Activated T-cell treated with anti-CD3 and anti-CD28 coated beads, Interleukin-2, amount 50 U/mL, for 24 hours (primary cell): ENCODE data around the gene KCNB1.
"Not testable (repeated sequence)": the region's sequence is repeated elsewhere in the genome, so short reads cannot be mapped to it uniquely, and the experiment has no call there.

ENCODE experiments used
- DNase-seq: peaks from one replicate; pipeline ENCODE4 v3.0.0-alpha.2; 2020
- H3K27ac Mint-ChIP-seq: 2 replicates; pipeline ENCODE4 v1.8.0; 2020; ENCODE audit warnings: mild to moderate bottlenecking, mixed read lengths
- H3K27me3 Mint-ChIP-seq: 2 replicates; pipeline ENCODE4 v1.8.0; 2020; ENCODE audit warnings: mixed read lengths
- H3K36me3 Mint-ChIP-seq: 2 replicates; pipeline ENCODE4 v1.8.0; 2020; ENCODE audit warnings: low read depth, mixed read lengths
- H3K4me1 Mint-ChIP-seq: 2 replicates; pipeline ENCODE4 v1.8.0; 2020; ENCODE audit warnings: low read depth, mixed read lengths
- H3K4me3 Mint-ChIP-seq: 2 replicates; pipeline ENCODE4 v1.8.0; 2020; ENCODE audit warnings: mild to moderate bottlenecking, moderate library complexity, mixed read lengths
- H3K9me3 Mint-ChIP-seq: 2 replicates; pipeline ENCODE4 v1.8.0; 2020; ENCODE audit warnings: mixed read lengths

The KCNB1 gene

DNA sequence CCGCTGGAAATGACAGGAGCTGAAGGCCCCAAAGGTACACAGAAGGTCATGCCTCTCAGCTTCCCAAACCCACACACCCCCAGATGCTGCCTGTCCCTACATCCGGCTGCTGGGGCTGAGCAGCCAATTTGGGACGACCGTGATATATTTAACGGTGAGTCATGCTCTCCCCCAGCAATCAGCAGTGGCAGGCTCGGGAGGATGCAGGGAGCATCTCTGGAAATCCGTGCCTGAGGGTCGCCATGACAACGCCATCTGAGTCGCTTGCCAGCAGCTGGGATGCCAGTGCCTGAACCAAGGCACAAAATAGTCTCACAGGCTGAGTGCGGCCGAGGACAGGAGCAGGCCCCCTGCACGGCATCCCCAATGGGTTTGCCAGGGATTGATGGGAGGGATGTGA, 57.9 kb downstream of the KCNB1 start:
- no peaks in the 10 kb centered on the region for H3K9me3 Mint-ChIP-seq
- H3K27me3 Mint-ChIP-seq: peaks cover 32% of the 10 kb centered on the region
- H3K4me1 Mint-ChIP-seq: no peaks in the 10 kb centered on the region
- H3K27ac Mint-ChIP-seq: no peak overlapping the region
- no peak overlapping the region for H3K4me3 Mint-ChIP-seq
- H3K36me3 Mint-ChIP-seq: no peaks in the 10 kb centered on the region
- no peak for DNase-seq

DNA sequence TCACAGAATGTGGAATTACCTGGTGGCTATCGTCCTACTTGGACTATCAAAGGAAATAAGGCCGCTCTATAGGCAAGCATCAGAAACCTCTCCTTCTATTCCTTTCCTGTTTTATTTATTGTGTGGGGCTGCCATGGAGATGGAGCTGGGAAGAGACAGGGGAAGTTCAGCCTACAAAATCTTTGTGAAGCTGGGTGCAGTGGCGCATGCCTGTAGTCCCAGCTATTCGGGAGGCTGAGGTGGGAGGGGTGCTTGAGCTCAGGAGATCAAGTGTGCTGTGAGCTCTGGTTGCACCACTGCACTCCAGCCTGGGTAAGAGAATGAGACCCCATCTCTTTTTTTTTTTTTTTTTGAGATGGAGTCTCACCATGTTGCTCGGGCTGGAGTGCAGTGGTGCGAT, 60.3 kb downstream of the KCNB1 start:
- H3K4me3 Mint-ChIP-seq: no peak overlapping the region
- no peak for DNase-seq
- no peaks in the 10 kb centered on the region for H3K9me3 Mint-ChIP-seq
- no peaks in the 10 kb centered on the region for H3K36me3 Mint-ChIP-seq
- H3K27me3 Mint-ChIP-seq: peaks cover 20% of the 10 kb centered on the region
- H3K4me1 Mint-ChIP-seq: no peaks in the 10 kb centered on the region
- no peak overlapping the region for H3K27ac Mint-ChIP-seq

DNA sequence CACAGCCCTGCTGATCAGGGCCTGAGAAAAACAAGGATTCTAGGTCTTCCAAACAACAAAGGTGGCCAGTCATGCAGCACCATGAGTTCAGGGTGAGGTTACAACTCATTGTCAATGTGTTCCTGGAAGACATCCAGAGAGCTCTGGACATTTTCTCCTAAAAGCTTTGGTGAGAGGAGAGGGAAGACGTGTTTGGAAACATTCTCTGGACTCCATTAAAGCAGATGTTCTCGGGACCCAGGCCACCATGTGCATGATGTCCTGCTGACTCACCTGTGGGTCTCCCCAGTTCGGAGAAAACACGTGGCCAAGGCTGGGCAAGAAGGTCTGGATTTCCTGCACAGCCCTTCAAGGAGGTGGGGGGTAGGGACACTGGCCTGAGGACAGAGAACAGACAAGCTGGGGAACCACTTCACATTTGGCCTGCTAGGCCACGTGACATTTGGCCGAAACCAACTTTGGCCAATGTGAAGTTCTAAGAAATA, 61.6 kb downstream of the KCNB1 start:
- H3K36me3 Mint-ChIP-seq: no peaks in the 10 kb centered on the region
- no peaks in the 10 kb centered on the region for H3K9me3 Mint-ChIP-seq
- DNase-seq: no peak
- H3K4me1 Mint-ChIP-seq: no peaks in the 10 kb centered on the region
- no peak overlapping the region for H3K4me3 Mint-ChIP-seq
- peaks cover 17% of the 10 kb centered on the region for H3K27me3 Mint-ChIP-seq
- no peak overlapping the region for H3K27ac Mint-ChIP-seq

DNA sequence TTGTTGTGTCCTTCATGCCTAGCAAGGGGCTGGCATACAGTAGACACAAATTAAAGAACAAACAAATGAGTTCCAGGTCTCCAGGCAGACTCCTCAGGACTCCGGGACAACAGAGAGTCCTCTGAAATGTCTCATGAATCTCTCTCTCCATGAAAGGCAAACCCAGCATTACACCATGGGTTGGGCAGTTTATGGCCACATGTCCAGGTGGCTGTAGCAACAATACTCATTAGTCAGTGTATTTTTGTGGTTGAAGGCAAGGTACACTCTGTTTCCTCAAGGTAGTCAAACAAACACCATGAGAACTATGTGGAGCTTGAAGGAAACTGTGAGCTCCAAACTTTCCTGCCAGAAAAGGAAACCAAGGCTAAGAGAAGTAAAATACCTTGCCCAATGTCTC, 62.2 kb downstream of the KCNB1 start:
- Mint-ChIP-seq H3K27me3 (peaks cover 20% of the 10 kb centered on the region), H3K27ac (no peak overlapping the region), H3K9me3 (no peaks in the 10 kb centered on the region), H3K4me3 (no peak overlapping the region), H3K36me3 (no peaks in the 10 kb centered on the region), H3K4me1 (no peaks in the 10 kb centered on the region)
- DNase-seq: no peak

DNA sequence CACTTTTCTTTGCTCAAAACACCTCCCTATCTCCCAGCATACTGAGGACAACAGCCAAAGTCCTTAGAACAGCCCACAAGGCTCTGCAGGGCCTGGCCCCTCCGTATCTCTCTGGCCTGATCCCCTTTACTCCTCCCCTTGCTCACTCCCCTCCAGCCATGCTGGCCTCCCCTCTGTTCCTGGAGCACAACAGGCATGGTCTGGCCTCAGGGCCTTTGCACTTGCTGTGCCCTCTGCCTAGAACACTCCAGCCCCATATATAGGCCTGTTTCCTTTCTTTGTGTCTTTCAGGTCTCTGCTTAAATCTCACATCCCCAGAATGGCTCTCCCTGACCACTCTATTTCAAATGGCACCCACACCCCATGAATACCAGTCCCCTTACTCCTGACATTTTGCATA, 62.7 kb downstream of the KCNB1 start:
- peaks cover 23% of the 10 kb centered on the region for H3K27me3 Mint-ChIP-seq
- H3K36me3 Mint-ChIP-seq: no peaks in the 10 kb centered on the region
- no peaks in the 10 kb centered on the region for H3K9me3 Mint-ChIP-seq
- no peak for DNase-seq
- H3K27ac Mint-ChIP-seq: no peak overlapping the region
- H3K4me3 Mint-ChIP-seq: no peak overlapping the region
- H3K4me1 Mint-ChIP-seq: no peaks in the 10 kb centered on the region

DNA sequence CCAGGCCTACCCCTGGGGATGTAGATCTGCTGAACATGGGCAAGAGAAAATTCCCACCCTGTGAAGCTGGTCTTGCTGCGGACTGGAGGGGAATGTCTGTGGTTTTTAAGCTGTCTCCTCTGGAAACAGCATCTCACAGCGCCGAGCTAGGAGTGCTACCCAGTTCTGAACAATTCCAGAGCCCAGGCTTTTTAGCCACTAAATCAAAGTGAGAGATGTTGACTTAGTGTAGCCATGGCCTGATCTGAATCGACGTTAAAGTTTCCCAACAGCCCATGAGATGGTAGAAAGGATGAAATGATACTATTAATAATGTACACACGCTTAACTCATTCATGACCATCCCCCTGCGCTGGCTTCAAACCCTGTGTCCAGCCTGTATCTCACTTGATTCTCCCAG, 63.7 kb downstream of the KCNB1 start:
- DNase-seq: no peak
- Mint-ChIP-seq H3K27me3 (peaks cover 24% of the 10 kb centered on the region), H3K27ac (no peak overlapping the region), H3K4me1 (no peaks in the 10 kb centered on the region), H3K9me3 (no peaks in the 10 kb centered on the region), H3K4me3 (no peak overlapping the region), H3K36me3 (no peaks in the 10 kb centered on the region)

DNA sequence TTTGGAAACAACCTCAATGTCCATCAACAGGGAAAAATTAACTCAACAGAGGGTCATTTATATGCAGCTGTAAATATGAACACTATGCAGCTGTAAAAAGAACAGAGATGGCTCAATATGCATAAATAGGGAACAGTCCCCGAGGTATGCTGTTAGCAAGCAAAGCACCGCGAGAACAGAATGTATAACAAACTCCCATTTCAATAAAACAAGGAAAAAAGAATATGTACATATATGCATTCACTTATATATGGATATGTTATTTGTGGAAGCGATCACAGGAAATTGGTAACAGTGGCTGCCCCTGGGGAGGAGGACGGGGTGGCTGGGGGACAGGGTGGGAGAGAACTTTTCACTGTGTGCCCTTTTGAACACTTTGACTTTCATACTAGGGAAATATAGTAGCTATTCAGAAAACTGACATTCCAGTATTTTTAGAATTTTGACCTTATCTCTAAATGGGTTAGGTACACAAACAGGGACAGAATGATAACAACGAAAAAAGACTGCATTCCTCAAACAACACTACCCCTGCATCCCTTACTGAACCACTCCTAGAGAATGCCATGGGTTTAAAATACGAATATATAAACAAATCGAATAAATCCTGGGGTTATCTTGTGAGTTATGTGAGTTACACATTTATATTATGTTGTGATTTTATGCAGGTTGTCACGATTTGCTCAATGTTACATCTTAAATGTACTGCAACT, 64.5 kb downstream of the KCNB1 start:
- no peaks in the 10 kb centered on the region for H3K4me1 Mint-ChIP-seq
- H3K4me3 Mint-ChIP-seq: no peak overlapping the region
- peaks cover 29% of the 10 kb centered on the region for H3K27me3 Mint-ChIP-seq
- no peaks in the 10 kb centered on the region for H3K9me3 Mint-ChIP-seq
- no peaks in the 10 kb centered on the region for H3K36me3 Mint-ChIP-seq
- H3K27ac Mint-ChIP-seq: no peak overlapping the region
- DNase-seq: no peak

DNA sequence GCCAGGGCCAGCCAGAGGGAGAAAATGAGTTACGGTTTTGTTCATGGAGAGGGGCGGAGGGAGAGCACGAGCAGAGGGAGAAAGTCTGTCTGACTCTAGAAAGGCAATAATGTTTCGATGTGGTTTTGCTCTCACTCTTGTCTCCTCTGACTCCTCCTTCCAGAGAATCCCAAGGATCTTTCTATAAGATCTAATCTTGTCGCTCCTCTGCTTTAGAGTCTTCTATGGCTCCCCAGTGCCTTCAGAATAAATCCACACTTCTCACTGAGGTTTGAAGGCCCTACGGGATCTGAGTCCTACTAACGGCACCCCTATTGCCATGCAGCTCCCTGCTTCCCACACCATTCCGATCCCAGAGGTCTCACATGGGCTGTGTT, 66.8 kb downstream of the KCNB1 start:
- Mint-ChIP-seq H3K9me3 (no peaks in the 10 kb centered on the region), H3K4me1 (no peaks in the 10 kb centered on the region), H3K27ac (no peak overlapping the region), H3K4me3 (no peak overlapping the region), H3K36me3 (no peaks in the 10 kb centered on the region), H3K27me3 (peaks cover 24% of the 10 kb centered on the region)
- DNase-seq: no peak

DNA sequence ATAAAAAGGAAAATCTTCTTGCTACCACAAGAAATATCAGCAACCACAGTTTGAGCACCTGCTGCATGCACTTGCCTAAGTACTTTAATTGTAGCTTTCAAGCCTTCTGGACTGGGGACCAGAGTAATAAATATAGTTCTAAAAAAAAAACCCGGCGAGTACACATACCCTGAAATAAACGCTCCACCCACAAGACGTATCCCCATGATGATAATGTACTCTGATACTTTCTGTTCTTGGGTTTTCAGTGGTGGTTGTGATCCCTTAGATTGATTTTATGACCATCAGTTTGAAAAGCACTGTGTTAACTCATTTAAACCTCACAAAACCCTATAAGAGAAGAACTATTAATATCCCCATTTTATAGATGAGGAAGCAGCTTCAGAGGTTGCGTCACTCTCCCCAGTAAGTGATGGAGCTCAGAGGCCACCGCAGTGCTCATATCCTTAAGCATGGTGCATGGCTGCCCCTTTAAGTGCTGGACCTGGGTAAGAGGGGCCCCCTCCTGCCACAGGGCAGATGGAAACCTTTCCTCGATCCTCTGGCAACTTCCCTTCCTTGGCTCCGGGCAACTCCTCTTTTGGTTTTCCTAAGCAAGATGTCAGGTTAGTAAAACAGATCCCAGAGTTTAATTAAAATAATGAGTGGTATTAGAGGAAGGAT, 67.3 kb downstream of the KCNB1 start:
- H3K4me1 Mint-ChIP-seq: no peaks in the 10 kb centered on the region
- no peak overlapping the region for H3K4me3 Mint-ChIP-seq
- DNase-seq: no peak
- no peak overlapping the region for H3K27ac Mint-ChIP-seq
- H3K9me3 Mint-ChIP-seq: no peaks in the 10 kb centered on the region
- H3K36me3 Mint-ChIP-seq: no peaks in the 10 kb centered on the region
- peaks cover 24% of the 10 kb centered on the region for H3K27me3 Mint-ChIP-seq

DNA sequence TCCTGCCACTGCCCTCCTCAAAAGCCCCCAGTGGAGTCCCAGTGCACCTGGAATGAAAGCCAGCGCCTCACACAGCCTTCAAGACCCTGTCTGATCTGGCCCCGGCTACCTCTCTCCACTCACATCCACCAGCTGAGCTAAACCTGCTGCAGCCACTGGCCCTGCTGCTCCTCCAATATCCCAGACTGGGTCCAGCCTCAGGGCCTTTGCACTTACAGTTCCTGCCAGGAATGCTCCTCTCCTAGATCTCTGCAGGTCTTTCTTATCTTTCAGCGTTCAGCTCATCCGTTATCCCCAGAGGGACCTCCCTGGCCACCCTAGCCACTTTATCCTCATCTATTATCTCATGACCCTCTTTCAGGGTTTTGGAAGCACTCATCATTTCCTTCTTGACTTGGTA, 68.8 kb downstream of the KCNB1 start:
- Mint-ChIP-seq H3K36me3 (no peaks in the 10 kb centered on the region), H3K4me3 (no peak overlapping the region), H3K4me1 (no peaks in the 10 kb centered on the region), H3K27ac (no peak overlapping the region), H3K9me3 (no peaks in the 10 kb centered on the region), H3K27me3 (peaks cover 24% of the 10 kb centered on the region)
- no peak for DNase-seq

DNA sequence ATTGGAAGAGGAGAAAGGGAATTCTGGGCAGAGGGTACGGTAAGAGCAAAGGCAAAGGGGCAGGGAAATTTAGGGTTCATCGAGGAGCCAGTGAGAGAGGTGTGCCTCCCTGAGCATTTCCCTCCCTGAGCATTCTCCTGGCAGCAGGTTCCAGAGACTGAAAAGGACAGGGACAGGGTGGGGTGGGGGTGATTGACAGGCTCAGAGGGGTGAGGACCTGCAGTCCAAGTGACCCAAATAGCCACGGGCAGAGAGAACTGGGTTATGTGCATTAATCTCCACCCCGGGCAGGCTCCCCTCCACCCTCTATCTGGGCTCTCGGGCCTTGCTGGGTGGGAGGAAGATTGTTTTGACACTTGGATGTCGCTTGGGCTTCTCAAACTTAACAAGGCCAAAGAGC, 69.5 kb downstream of the KCNB1 start:
- Mint-ChIP-seq H3K27me3 (peaks cover 28% of the 10 kb centered on the region), H3K36me3 (no peaks in the 10 kb centered on the region), H3K4me3 (no peak overlapping the region), H3K27ac (no peak overlapping the region), H3K4me1 (no peaks in the 10 kb centered on the region), H3K9me3 (no peaks in the 10 kb centered on the region)
- DNase-seq: no peak

DNA sequence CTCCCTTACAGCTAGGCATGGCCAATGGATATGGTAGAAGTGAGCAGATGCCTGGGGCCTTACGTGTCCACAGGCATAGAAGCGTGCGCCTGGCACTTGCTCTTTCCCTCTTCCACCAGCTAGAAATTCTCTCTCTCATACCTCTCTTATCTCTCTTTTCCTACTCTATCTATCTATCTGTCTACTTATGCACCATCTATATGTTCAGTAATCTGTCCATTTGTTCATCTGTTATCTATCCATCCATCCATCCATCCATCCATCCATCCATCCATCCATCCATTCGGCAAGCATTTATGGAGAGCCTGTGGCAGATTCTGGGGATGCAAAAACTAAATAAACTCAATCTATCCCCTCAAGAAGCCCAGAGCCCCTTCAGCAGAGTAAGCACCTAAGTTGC, 70.2 kb downstream of the KCNB1 start:
- no peak for DNase-seq
- no peaks in the 10 kb centered on the region for H3K36me3 Mint-ChIP-seq
- H3K27ac Mint-ChIP-seq: no peak overlapping the region
- no peak overlapping the region for H3K4me3 Mint-ChIP-seq
- no peaks in the 10 kb centered on the region for H3K4me1 Mint-ChIP-seq
- no peaks in the 10 kb centered on the region for H3K9me3 Mint-ChIP-seq
- peaks cover 28% of the 10 kb centered on the region for H3K27me3 Mint-ChIP-seq

DNA sequence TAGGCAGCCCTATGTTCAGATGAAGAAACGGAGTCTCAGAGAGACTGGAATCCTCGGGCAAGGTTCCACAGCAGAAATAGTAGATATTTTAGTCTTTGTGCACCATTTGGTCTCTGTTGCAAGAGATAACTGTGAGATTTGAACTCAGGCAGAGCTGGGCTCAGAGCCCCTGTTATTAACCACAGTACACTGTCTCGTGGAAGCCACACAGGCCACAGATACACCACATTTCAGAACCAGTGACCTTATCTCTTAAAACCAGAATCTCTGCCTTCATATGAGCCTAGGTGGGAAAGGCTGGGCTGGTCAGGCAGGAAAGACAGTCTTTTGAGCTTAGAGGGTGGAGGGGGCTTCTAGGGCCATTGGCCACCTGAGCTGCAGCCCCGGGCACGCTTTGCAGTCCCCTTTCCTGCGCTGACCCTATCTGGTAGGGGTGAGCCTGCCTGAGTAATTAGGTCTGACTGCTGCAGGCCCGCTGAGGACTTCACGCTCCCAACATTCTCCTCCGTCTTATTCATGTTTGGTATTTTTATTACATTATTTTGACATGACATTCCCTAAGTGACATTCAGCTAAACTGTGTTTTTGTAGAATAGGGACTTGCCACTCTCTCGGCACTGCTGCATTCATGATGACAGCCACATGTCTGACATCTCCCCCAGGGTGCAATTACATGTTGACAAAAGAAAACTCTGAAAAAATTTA, 71.1 kb downstream of the KCNB1 start:
- DNase-seq: no peak
- Mint-ChIP-seq H3K36me3 (no peaks in the 10 kb centered on the region), H3K27me3 (peaks cover 25% of the 10 kb centered on the region), H3K27ac (no peak overlapping the region), H3K4me3 (no peak overlapping the region), H3K9me3 (no peaks in the 10 kb centered on the region), H3K4me1 (no peaks in the 10 kb centered on the region)

DNA sequence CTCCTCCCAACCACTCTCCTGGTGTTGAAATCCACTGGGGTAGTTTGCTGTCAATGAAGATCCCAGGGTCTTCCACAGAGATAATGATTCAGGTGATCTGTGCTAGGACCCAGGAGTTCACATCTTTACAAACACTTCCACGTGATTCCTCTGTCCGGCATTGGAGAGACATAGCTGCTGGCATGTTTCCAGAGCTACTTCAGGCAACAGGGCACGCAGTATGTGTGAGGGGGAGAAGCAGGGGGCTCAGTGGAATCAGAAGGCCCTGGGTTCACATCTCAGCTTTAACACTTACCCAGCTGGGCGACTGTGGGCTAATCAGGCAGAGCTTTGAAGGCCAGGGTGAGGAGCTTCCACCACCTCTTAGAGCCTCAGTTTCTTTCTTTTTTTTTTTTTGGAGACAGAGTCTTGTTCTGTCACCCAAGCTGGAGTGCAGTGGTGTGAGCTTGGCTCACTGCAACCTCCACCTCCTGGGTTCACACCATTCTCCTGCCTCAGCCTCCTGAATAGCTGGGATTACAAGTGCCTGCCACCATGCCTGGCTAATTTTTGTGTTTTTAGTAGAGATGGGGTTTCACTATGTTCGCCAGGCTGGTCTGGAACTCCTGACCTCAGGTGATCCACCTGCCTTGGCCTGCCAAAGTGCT, 72.4 kb downstream of the KCNB1 start:
- not testable (repeated sequence) for H3K9me3 Mint-ChIP-seq, H3K4me3 Mint-ChIP-seq, H3K27ac Mint-ChIP-seq, H3K4me1 Mint-ChIP-seq, DNase-seq, H3K36me3 Mint-ChIP-seq
- H3K27me3 Mint-ChIP-seq: peaks cover 25% of the 10 kb centered on the region
